ENCODE measurements around the gene OR4B1. TPM values are rescaled to one million over a fixed set of nuclear protein-coding genes. Genes with fewer than 3 reads are reported as not detected.
"Not testable (repeated sequence)": the region's sequence is repeated elsewhere in the genome, so short reads cannot be mapped to it uniquely, and the experiment has no call there.

Gene OR4B1
- total and polyA plus RNA-seq, 2 experiments from 2014 or later, result not detected

DNA sequence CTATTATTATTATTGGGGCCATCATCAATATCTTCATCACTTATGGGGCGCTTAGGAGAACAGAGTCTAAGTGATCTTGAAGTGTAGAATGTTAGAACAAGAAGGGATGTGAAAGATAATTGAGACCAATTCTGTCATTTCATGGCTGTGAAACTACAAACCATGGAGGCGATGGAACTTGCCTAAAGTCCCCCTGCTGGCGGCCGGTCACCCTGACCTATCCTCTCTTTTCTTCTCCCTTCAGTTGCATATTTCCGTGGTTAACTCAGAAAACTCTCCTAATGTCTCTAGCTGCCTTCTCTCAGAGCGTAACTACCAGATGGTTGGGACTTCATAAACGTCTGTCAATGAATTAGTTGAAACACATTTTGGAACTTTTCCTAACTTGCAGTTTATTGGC is 6.6 kb upstream of the OR4B1 start:
- H3K4me1 ChIP-seq (ENCODE audit: insufficient read depth), result no peaks in the 10 kb centered on the region
- 32% methylated on average over 7 of the region's 7 CpGs for WGBS (ENCODE audit: low lambda C conversion rate, missing lambda C conversion rate)
- no peak overlapping the region for H2AFZ ChIP-seq
- no peaks in the 10 kb centered on the region for H3K27me3 ChIP-seq
- H3K4me2 ChIP-seq, result no peak overlapping the region
- no peaks in the 10 kb centered on the region for H3K36me3 ChIP-seq (replicated peaks; ENCODE audit: insufficient read depth, low read depth)
- H3K9me3 ChIP-seq (ENCODE audit: low read depth), result no peaks in the 10 kb centered on the region
- TF ChIP-seq, protein P1, sequence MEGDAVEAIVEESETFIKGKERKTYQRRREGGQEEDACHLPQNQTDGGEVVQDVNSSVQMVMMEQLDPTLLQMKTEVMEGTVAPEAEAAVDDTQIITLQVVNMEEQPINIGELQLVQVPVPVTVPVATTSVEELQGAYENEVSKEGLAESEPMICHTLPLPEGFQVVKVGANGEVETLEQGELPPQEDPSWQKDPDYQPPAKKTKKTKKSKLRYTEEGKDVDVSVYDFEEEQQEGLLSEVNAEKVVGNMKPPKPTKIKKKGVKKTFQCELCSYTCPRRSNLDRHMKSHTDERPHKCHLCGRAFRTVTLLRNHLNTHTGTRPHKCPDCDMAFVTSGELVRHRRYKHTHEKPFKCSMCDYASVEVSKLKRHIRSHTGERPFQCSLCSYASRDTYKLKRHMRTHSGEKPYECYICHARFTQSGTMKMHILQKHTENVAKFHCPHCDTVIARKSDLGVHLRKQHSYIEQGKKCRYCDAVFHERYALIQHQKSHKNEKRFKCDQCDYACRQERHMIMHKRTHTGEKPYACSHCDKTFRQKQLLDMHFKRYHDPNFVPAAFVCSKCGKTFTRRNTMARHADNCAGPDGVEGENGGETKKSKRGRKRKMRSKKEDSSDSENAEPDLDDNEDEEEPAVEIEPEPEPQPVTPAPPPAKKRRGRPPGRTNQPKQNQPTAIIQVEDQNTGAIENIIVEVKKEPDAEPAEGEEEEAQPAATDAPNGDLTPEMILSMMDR (IDR thresholded peaks at IDR 0.05; ENCODE audit: poor library complexity), result no peak
- TF ChIP-seq EZH2phosphoT487 (IDR thresholded peaks at IDR 0.05; ENCODE audit: low read depth, severe bottlenecking, unreplicated experiment), result no peak
- TF ChIP-seq EZH2 (IDR thresholded peaks at IDR 0.05; ENCODE audit: borderline replicate concordance), result no peak
- DNase-seq (ENCODE audit: low spot score), result no peak
- H3K79me2 ChIP-seq, result no peaks in the 10 kb centered on the region
- H3K27ac ChIP-seq, result no peak overlapping the region
- no peaks in the 10 kb centered on the region for H3K9me2 ChIP-seq (replicated peaks; ENCODE audit: insufficient read depth)
- no peak overlapping the region for H3K4me3 ChIP-seq
- H4K20me1 ChIP-seq (ENCODE audit: insufficient read depth, poor library complexity, severe bottlenecking), result no peaks in the 10 kb centered on the region

DNA sequence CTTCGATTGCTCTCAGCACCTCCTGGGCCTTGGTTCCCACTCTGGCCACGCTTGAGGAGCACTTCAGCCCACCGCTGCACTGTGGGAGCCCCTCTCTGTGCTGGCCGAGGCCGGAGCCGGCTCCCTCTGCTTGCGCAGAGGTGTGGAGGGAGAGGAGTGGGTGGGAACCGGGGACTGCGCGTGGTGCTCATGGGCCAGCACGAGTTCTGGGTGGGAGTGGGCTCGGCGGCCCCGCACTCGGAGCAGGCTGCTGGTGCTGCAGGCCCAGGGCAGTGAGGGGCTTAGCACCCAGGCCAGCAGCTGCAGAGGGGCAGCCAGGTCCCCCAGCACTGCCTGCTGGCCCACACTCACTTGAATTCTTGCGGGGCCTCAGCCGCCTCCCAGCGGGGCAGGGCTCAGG is 12.2 kb downstream of the OR4B1 start:
- no peak for DNase-seq (ENCODE audit: low spot score)
- Histone ChIP-seq H3K9me2 (replicated peaks; ENCODE audit: insufficient read depth) (no peaks in the 10 kb centered on the region), H3K27me3 (no peaks in the 10 kb centered on the region), H3K9me3 (ENCODE audit: low read depth) (no peaks in the 10 kb centered on the region), H3K27ac (no peak overlapping the region), H4K20me1 (ENCODE audit: insufficient read depth, poor library complexity, severe bottlenecking) (no peaks in the 10 kb centered on the region), H2AFZ (no peak overlapping the region), H3K4me3 (no peak overlapping the region), H3K4me1 (ENCODE audit: insufficient read depth) (no peaks in the 10 kb centered on the region), H3K4me2 (no peak overlapping the region), H3K79me2 (no peaks in the 10 kb centered on the region), H3K36me3 (replicated peaks; ENCODE audit: insufficient read depth, low read depth) (no peaks in the 10 kb centered on the region)
- WGBS (ENCODE audit: low lambda C conversion rate, missing lambda C conversion rate), result 86% methylated on average over 14 of the region's 18 CpGs
- TF ChIP-seq EZH2 (IDR thresholded peaks at IDR 0.05; ENCODE audit: borderline replicate concordance) (no peak), EZH2phosphoT487 (IDR thresholded peaks at IDR 0.05; ENCODE audit: low read depth, severe bottlenecking, unreplicated experiment) (no peak)
- TF ChIP-seq, protein P1 (IDR thresholded peaks at IDR 0.05; ENCODE audit: poor library complexity), result no peak

DNA sequence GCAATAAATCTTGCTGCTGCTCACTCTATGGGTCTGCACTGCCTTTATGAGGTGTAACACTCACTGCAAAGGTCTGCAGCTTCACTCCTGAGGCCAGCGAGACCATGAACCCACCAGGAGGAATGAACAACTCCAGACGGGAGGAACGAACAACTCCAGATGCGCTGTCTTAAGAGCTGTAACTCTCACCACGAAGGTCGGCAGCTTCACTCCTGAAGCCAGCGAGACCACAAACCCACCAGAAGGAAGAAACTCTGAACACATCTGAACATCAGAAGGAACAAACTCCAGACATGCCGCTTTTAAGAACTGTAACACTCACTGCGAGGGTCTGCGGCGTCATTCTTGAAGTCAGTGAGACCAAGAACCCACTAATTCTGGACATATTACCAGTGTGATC is 13.4 kb downstream of the OR4B1 start:
- not testable (repeated sequence) for H3K27me3 ChIP-seq; H4K20me1 ChIP-seq (ENCODE audit: insufficient read depth, poor library complexity, severe bottlenecking); H3K4me2 ChIP-seq; H3K36me3 ChIP-seq (replicated peaks; ENCODE audit: insufficient read depth, low read depth); H3K4me1 ChIP-seq (ENCODE audit: insufficient read depth); H2AFZ ChIP-seq; H3K9me3 ChIP-seq (ENCODE audit: low read depth); H3K27ac ChIP-seq; DNase-seq (ENCODE audit: low spot score); H3K79me2 ChIP-seq; H3K9me2 ChIP-seq (replicated peaks; ENCODE audit: insufficient read depth); H3K4me3 ChIP-seq
- 83% methylated on average over 11 of the region's 11 CpGs for WGBS (ENCODE audit: low lambda C conversion rate, missing lambda C conversion rate)

DNA sequence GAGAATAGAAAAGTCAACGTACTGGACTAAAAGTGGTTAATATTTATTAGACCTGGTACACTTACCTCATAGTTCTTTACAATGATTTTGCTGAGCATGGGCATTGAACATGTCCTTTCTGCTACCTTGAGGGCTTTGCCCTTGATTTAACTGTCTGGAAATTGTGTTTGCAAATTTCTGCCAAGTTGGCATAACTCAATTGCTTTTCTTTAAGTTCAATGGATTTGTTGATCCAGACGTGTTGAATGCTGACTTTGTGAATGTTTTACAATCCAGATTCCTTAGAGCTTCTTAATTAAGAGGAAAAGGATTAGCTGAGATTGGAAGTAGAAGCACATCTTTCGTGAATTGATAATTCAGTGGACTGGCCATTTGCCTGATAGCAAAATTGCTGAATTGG is 21.1 kb downstream of the OR4B1 start:
- Histone ChIP-seq H3K79me2 (no peaks in the 10 kb centered on the region), H3K4me1 (ENCODE audit: insufficient read depth) (no peaks in the 10 kb centered on the region), H3K4me3 (no peak overlapping the region), H3K27me3 (no peaks in the 10 kb centered on the region), H4K20me1 (ENCODE audit: insufficient read depth, poor library complexity, severe bottlenecking) (no peaks in the 10 kb centered on the region), H2AFZ (no peak overlapping the region), H3K27ac (no peak overlapping the region), H3K4me2 (no peak overlapping the region), H3K9me2 (replicated peaks; ENCODE audit: insufficient read depth) (no peaks in the 10 kb centered on the region), H3K9me3 (ENCODE audit: low read depth) (no peaks in the 10 kb centered on the region), H3K36me3 (replicated peaks; ENCODE audit: insufficient read depth, low read depth) (no peaks in the 10 kb centered on the region)
- TF ChIP-seq, protein P1 (IDR thresholded peaks at IDR 0.05; ENCODE audit: poor library complexity), result no peak
- TF ChIP-seq EZH2phosphoT487 (IDR thresholded peaks at IDR 0.05; ENCODE audit: low read depth, severe bottlenecking, unreplicated experiment), result no peak
- no peak for TF ChIP-seq EZH2 (IDR thresholded peaks at IDR 0.05; ENCODE audit: borderline replicate concordance)
- whole genome bisulfite sequencing (ENCODE audit: low lambda C conversion rate, missing lambda C conversion rate), result 50% methylated on average over 3 of the region's 3 CpGs
- DNase-seq (ENCODE audit: low spot score), result no peak

Measured in hepatocyte (in vitro differentiated cells).